Astrocyte (in vitro differentiated cells and primary cell): Measurements from ENCODE around the gene ACOX3. TPM values are rescaled to one million over a fixed set of nuclear protein-coding genes. Genes with fewer than 3 reads are reported as not detected.
A peak's percentile ranks its signal among the peaks of the same experiment; 100 is the strongest.

Source experiments
- DNase-seq: peaks from one replicate; pipeline ENCODE4 v3.0.0-alpha.2; 2010; ENCODE audit warnings: low read depth
- FAIRE-seq: peaks from 2 replicates; lab custom pipeline; 2011; peaks lifted over from hg19 to GRCh38; lab: Jason Lieb, UNC
- H2AFZ ChIP-seq: 2 replicates; pipeline ENCODE4 v1.6.0; 2012; ENCODE audit warnings: low read depth, low read length, inconsistent platforms
- H3K27ac ChIP-seq: 2 replicates; pipeline ENCODE4 v1.5.1; 2011; ENCODE audit warnings: low read depth, low read length, inconsistent platforms
- H3K27me3 ChIP-seq: 2 replicates; pipeline ENCODE4 v1.6.0; 2011; ENCODE audit warnings: low read length, inconsistent platforms; ENCODE audit not compliant: insufficient read depth
- H3K36me3 ChIP-seq: 2 replicates; pipeline ENCODE4 v1.5.1; 2011; ENCODE audit warnings: low read length, inconsistent platforms; ENCODE audit not compliant: insufficient read depth
- H3K4me1 ChIP-seq: 2 replicates; pipeline ENCODE4 v1.5.1; 2011; ENCODE audit warnings: low read length, inconsistent platforms; ENCODE audit not compliant: insufficient read depth
- H3K4me2 ChIP-seq: 2 replicates; pipeline ENCODE4 v1.6.0; 2012; ENCODE audit warnings: low read length, inconsistent platforms
- H3K4me3 ChIP-seq: 2 replicates; pipeline ENCODE4 v1.5.1; 2011; ENCODE audit warnings: low read depth, mild to moderate bottlenecking, low read length, inconsistent platforms; ENCODE audit not compliant: insufficient read depth
- H3K79me2 ChIP-seq: 2 replicates; pipeline ENCODE4 v1.6.0; 2012; ENCODE audit warnings: mild to moderate bottlenecking, low read length, inconsistent platforms; ENCODE audit not compliant: insufficient read depth
- H3K9ac ChIP-seq: 2 replicates; pipeline ENCODE4 v1.6.0; 2012; ENCODE audit warnings: mild to moderate bottlenecking, low read length, inconsistent platforms
- H3K9me3 ChIP-seq: 2 replicates; pipeline ENCODE4 v1.5.1; 2012; ENCODE audit warnings: low read depth, mild to moderate bottlenecking, low read length, inconsistent platforms; ENCODE audit not compliant: insufficient read depth
- H4K20me1 ChIP-seq: 2 replicates; pipeline ENCODE4 v1.6.0; 2012; ENCODE audit warnings: low read length, inconsistent platforms; ENCODE audit not compliant: insufficient read depth
- H3K27ac Mint-ChIP-seq: one replicate; pipeline ENCODE4 v1.8.0; 2021; ENCODE audit warnings: mild to moderate bottlenecking, mixed read lengths; ENCODE audit not compliant: unreplicated experiment
- H3K27me3 Mint-ChIP-seq: one replicate; pipeline ENCODE4 v1.8.0; 2021; ENCODE audit warnings: low read depth, mixed read lengths; ENCODE audit not compliant: unreplicated experiment
- H3K36me3 Mint-ChIP-seq: one replicate; pipeline ENCODE4 v1.8.0; 2021; ENCODE audit warnings: low read depth, mixed read lengths; ENCODE audit not compliant: unreplicated experiment
- H3K4me1 Mint-ChIP-seq: one replicate; pipeline ENCODE4 v1.8.0; 2021; ENCODE audit warnings: low read depth, mixed read lengths; ENCODE audit not compliant: unreplicated experiment
- H3K4me3 Mint-ChIP-seq: one replicate; pipeline ENCODE4 v1.8.0; 2021; ENCODE audit warnings: mild to moderate bottlenecking, moderate library complexity, mixed read lengths; ENCODE audit not compliant: unreplicated experiment
- H3K9me3 Mint-ChIP-seq: one replicate; pipeline ENCODE4 v1.8.0; 2021; ENCODE audit warnings: mild to moderate bottlenecking, mixed read lengths; ENCODE audit not compliant: unreplicated experiment
- EZH2 ChIP-seq: IDR thresholded peaks from 2 replicates; pipeline ENCODE4 v1.6.1; 2012; ENCODE audit warnings: mild to moderate bottlenecking, low read length, inconsistent platforms; ENCODE audit not compliant: insufficient read depth
- total RNA-seq: library from RNA; stranded (reverse); gene quantifications from 2 replicates; pipeline ENCODE4 v1.2.1, GENCODE V29; 2021
- TF ChIP-seq, protein P1 (sequence below): IDR thresholded peaks from 2 replicates; pipeline ENCODE4 v1.5.1; 2011; ENCODE audit warnings: low read depth, mild to moderate bottlenecking, inconsistent platforms, low read length, moderate library complexity; ENCODE audit not compliant: insufficient read depth

ACOX3 gene
- total RNA-seq, 1 donor from 2014 or later = 45.6 TPM

DNA sequence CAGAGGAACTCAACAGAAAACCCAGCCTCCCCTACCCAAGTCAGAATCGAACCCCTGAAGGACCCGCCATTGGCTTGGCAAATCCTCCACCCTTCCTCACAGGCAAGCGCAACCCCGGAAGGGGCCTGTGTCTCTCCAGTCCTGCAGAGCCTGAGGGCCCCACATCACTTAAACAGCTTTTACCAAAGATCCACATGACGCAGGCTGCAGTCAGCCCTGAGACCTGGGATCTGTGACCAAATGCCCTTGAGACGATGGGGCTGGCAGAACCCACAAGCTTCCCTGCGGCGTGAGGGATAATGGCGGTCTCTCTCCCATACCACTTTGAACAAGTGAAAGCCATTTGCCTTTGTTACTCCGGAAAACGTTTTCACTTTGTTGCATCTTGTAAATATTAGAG lies 54.9 kb downstream of the ACOX3 start:
- FAIRE-seq = no peak
- H3K4me3 Mint-ChIP-seq = peak overlapping the region; percentile 17

DNA sequence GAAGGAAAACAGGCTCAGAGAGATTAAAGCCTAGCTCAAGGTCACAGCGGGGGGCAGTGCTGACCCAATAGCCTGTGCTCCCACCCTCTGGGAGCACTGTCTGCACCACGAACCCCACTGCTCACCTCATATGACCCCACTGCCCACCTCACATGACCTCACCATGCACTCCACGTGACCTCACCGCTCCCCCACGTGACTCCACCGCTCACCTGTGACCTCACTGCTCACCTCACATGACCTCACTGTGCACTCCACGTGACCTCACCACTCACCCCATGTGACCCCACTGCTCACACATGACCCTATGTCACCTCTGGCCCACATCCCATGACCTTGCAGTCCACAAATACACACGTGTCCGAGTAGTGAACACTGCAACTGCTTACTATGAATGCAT lies 55.4 kb downstream of the ACOX3 start:
- H2AFZ ChIP-seq = no peak overlapping the region
- H3K27me3 ChIP-seq = no peaks in the 10 kb centered on the region
- no peaks in the 10 kb centered on the region for H3K36me3 ChIP-seq
- no peak overlapping the region for H3K4me2 ChIP-seq
- H3K27ac ChIP-seq = no peak overlapping the region
- H3K9me3 ChIP-seq = no peaks in the 10 kb centered on the region
- no peaks in the 10 kb centered on the region for H3K27me3 Mint-ChIP-seq
- TF ChIP-seq, protein P1, sequence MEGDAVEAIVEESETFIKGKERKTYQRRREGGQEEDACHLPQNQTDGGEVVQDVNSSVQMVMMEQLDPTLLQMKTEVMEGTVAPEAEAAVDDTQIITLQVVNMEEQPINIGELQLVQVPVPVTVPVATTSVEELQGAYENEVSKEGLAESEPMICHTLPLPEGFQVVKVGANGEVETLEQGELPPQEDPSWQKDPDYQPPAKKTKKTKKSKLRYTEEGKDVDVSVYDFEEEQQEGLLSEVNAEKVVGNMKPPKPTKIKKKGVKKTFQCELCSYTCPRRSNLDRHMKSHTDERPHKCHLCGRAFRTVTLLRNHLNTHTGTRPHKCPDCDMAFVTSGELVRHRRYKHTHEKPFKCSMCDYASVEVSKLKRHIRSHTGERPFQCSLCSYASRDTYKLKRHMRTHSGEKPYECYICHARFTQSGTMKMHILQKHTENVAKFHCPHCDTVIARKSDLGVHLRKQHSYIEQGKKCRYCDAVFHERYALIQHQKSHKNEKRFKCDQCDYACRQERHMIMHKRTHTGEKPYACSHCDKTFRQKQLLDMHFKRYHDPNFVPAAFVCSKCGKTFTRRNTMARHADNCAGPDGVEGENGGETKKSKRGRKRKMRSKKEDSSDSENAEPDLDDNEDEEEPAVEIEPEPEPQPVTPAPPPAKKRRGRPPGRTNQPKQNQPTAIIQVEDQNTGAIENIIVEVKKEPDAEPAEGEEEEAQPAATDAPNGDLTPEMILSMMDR = no peak
- TF ChIP-seq EZH2 = no peak
- H3K9me3 Mint-ChIP-seq = no peaks in the 10 kb centered on the region
- H3K27ac Mint-ChIP-seq = no peak overlapping the region
- no peak overlapping the region for H3K4me3 ChIP-seq
- H3K4me3 Mint-ChIP-seq = no peak overlapping the region
- peaks cover 46% of the 10 kb centered on the region for H4K20me1 ChIP-seq
- peaks cover 7% of the 10 kb centered on the region for H3K4me1 Mint-ChIP-seq
- H3K9ac ChIP-seq = no peak overlapping the region
- FAIRE-seq = no peak
- DNase-seq = no peak
- peaks cover 24% of the 10 kb centered on the region for H3K36me3 Mint-ChIP-seq
- no peaks in the 10 kb centered on the region for H3K4me1 ChIP-seq
- no peaks in the 10 kb centered on the region for H3K79me2 ChIP-seq

More for the DNA sequence above, 54.9 kb downstream of the ACOX3 start:
- Histone ChIP-seq H3K9ac (no peak overlapping the region), H3K9me3 (no peaks in the 10 kb centered on the region), H3K36me3 (no peaks in the 10 kb centered on the region), H3K27me3 (no peaks in the 10 kb centered on the region), H4K20me1 (peaks cover 50% of the 10 kb centered on the region), H3K79me2 (no peaks in the 10 kb centered on the region), H2AFZ (no peak overlapping the region), H3K27ac (no peak overlapping the region), H3K4me2 (no peak overlapping the region), H3K4me1 (no peaks in the 10 kb centered on the region), H3K4me3 (no peak overlapping the region)
- Mint-ChIP-seq H3K4me1 (peaks cover 7% of the 10 kb centered on the region), H3K9me3 (no peaks in the 10 kb centered on the region), H3K36me3 (peaks cover 24% of the 10 kb centered on the region), H3K27ac (peak overlapping the region; percentile 36), H3K27me3 (no peaks in the 10 kb centered on the region)
- TF ChIP-seq EZH2 = no peak
- TF ChIP-seq, protein P1 = no peak
- no peak for DNase-seq

DNA sequence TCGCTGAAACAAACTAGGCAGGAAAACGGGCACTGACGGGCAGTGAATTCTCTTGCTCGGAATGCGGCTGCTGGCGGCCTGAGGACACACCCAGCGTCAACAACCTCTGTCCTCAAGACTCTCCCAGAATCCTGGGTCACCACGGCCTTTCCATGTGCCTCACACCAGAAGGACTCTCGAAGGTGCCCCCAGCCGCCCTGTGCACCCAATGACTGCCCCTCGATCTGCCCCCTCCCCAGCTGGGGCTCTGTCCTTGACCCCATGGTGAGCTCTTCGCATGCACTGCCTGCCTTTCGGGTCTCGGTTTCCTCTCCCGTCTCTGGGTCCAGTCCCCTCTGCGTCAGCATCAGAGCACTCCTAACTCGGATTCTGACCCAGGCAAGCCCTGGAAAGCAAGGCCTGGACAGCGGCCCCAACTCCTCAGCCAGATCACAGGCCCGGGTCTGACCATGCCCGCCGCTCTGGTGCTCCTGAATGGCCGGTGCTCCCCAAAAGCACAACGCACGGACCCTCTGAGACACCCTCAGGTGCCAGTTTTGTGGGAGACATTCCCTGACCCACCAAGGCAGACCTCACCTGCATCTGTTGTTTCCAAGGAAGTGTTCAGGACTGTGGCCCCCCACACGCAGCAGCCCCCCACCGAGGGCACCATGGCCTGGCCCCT lies 56.0 kb downstream of the ACOX3 start:
- H3K4me3 Mint-ChIP-seq = no peak overlapping the region
- H2AFZ ChIP-seq = no peak overlapping the region
- no peaks in the 10 kb centered on the region for H3K79me2 ChIP-seq
- H3K9me3 Mint-ChIP-seq = no peaks in the 10 kb centered on the region
- no peak overlapping the region for H3K9ac ChIP-seq
- FAIRE-seq = no peak
- H3K27ac ChIP-seq = no peak overlapping the region
- TF ChIP-seq, protein P1 = no peak
- TF ChIP-seq EZH2 = no peak
- H4K20me1 ChIP-seq = peaks cover 45% of the 10 kb centered on the region
- H3K4me3 ChIP-seq = no peak overlapping the region
- H3K36me3 Mint-ChIP-seq = peaks cover 24% of the 10 kb centered on the region
- no peaks in the 10 kb centered on the region for H3K9me3 ChIP-seq
- no peak overlapping the region for H3K27ac Mint-ChIP-seq
- H3K27me3 Mint-ChIP-seq = no peaks in the 10 kb centered on the region
- peaks cover 7% of the 10 kb centered on the region for H3K4me1 Mint-ChIP-seq
- no peaks in the 10 kb centered on the region for H3K4me1 ChIP-seq
- no peaks in the 10 kb centered on the region for H3K36me3 ChIP-seq
- DNase-seq = no peak
- H3K27me3 ChIP-seq = no peaks in the 10 kb centered on the region
- no peak overlapping the region for H3K4me2 ChIP-seq
